ENCODE measurements around the gene C9orf152. TPM values are rescaled to one million over a fixed set of nuclear protein-coding genes. Genes with fewer than 3 reads are reported as not detected.

The C9orf152 gene
- total RNA-seq, 1 experiment from 2014 or later = 1.7 TPM

GRCh38 chr9:110251212-110251611, 43.3 kb upstream of the C9orf152 start:
- TF ChIP-seq, protein P1, sequence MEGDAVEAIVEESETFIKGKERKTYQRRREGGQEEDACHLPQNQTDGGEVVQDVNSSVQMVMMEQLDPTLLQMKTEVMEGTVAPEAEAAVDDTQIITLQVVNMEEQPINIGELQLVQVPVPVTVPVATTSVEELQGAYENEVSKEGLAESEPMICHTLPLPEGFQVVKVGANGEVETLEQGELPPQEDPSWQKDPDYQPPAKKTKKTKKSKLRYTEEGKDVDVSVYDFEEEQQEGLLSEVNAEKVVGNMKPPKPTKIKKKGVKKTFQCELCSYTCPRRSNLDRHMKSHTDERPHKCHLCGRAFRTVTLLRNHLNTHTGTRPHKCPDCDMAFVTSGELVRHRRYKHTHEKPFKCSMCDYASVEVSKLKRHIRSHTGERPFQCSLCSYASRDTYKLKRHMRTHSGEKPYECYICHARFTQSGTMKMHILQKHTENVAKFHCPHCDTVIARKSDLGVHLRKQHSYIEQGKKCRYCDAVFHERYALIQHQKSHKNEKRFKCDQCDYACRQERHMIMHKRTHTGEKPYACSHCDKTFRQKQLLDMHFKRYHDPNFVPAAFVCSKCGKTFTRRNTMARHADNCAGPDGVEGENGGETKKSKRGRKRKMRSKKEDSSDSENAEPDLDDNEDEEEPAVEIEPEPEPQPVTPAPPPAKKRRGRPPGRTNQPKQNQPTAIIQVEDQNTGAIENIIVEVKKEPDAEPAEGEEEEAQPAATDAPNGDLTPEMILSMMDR (IDR thresholded peaks at IDR 0.05; ENCODE audit: unreplicated experiment) = no peak
- peak overlapping the region; percentile 52 for H3K4me3 Mint-ChIP-seq (ENCODE audit: low read depth, unreplicated experiment)
- no peaks in the 10 kb centered on the region for H3K27me3 Mint-ChIP-seq (ENCODE audit: unreplicated experiment)
- peak; percentile 24 for DNase-seq
- CTCF ChIA-PET = interaction anchor here (0.7 kb wide), 2 partner anchors 202 to 360 kb away, joined by 3 to 4 read pairs; no protein-coding TSS in a partner anchor
- H3K9me3 Mint-ChIP-seq (ENCODE audit: low read depth, unreplicated experiment) = no peaks in the 10 kb centered on the region
- intact Hi-C loops (cut with micrococcal nuclease; ENCODE audit: unreplicated experiment) = loop anchor here (10.0 kb wide), 1 partner anchor 174 kb away; no protein-coding TSS in a partner anchor
- H3K27ac Mint-ChIP-seq (ENCODE audit: unreplicated experiment) = no peak overlapping the region
- BruUV-seq (replicated peaks) = no TSS peak
- H3K4me1 Mint-ChIP-seq (ENCODE audit: low read depth, unreplicated experiment) = peaks cover 37% of the 10 kb centered on the region
- H3K36me3 Mint-ChIP-seq (ENCODE audit: insufficient read depth, unreplicated experiment) = peaks cover 48% of the 10 kb centered on the region

DNA sequence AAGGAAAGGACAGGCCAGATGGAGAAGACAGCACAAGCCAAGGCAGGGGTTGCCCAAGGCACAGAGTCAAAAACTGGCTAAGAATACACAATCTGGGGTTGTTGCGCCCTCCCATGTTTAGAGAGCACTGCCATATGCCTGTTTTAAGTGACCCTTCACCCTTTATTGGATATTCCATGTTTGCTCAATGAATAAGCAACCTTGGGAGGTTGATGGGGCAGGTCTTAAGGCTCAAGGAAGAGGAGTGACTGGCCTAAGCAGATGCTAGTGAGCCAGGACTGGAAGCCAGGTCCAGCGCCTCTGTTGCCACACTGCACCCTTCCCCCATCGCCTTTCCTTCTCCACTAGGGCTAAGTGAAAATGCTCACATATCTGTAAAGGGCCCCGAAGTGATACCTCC, 41.6 kb upstream of the C9orf152 start:
- H3K4me1 Mint-ChIP-seq (ENCODE audit: low read depth, unreplicated experiment) = peaks cover 37% of the 10 kb centered on the region
- BruUV-seq (replicated peaks) = no TSS peak
- intact Hi-C loops (cut with micrococcal nuclease; ENCODE audit: unreplicated experiment) = loop anchor here (10.0 kb wide), 1 partner anchor 175 kb away; no protein-coding TSS in a partner anchor
- H3K27me3 Mint-ChIP-seq (ENCODE audit: unreplicated experiment) = no peaks in the 10 kb centered on the region
- H3K4me3 Mint-ChIP-seq (ENCODE audit: low read depth, unreplicated experiment) = no peak overlapping the region
- H3K36me3 Mint-ChIP-seq (ENCODE audit: insufficient read depth, unreplicated experiment) = peaks cover 33% of the 10 kb centered on the region
- H3K27ac Mint-ChIP-seq (ENCODE audit: unreplicated experiment) = no peak overlapping the region
- CTCF ChIA-PET = no interaction called here
- TF ChIP-seq, protein P1 (IDR thresholded peaks at IDR 0.05; ENCODE audit: unreplicated experiment) = no peak
- no peaks in the 10 kb centered on the region for H3K9me3 Mint-ChIP-seq (ENCODE audit: low read depth, unreplicated experiment)
- DNase-seq = no peak

GRCh38 chr9:110248361-110248760, 40.4 kb upstream of the C9orf152 start:
- DNase-seq = no peak
- Mint-ChIP-seq H3K4me1 (ENCODE audit: low read depth, unreplicated experiment) (peaks cover 29% of the 10 kb centered on the region), H3K36me3 (ENCODE audit: insufficient read depth, unreplicated experiment) (peaks cover 31% of the 10 kb centered on the region), H3K27me3 (ENCODE audit: unreplicated experiment) (no peaks in the 10 kb centered on the region), H3K27ac (ENCODE audit: unreplicated experiment) (no peak overlapping the region), H3K9me3 (ENCODE audit: low read depth, unreplicated experiment) (no peaks in the 10 kb centered on the region), H3K4me3 (ENCODE audit: low read depth, unreplicated experiment) (no peak overlapping the region)
- CTCF ChIA-PET = interaction anchor here (0.7 kb wide), 1 partner anchor 60 kb away, joined by 4 read pairs; no protein-coding TSS in a partner anchor
- intact Hi-C loops (cut with micrococcal nuclease; ENCODE audit: unreplicated experiment) = no loop called here
- TF ChIP-seq, protein P1 (IDR thresholded peaks at IDR 0.05; ENCODE audit: unreplicated experiment) = no peak
- no TSS peak for BruUV-seq (replicated peaks)

- Mint-ChIP-seq H3K27me3 (ENCODE audit: unreplicated experiment) (no peaks in the 10 kb centered on the region), H3K27ac (ENCODE audit: unreplicated experiment) (no peak overlapping the region)
- CTCF ChIA-PET = no interaction called here
Observed at GRCh38 chr9:110246214-110246613, 38.3 kb upstream of the C9orf152 start.

More at GRCh38 chr9:110246214-110246613, 38.3 kb upstream of the C9orf152 start:
- TF ChIP-seq, protein P1 (IDR thresholded peaks at IDR 0.05; ENCODE audit: unreplicated experiment) = no peak
- Mint-ChIP-seq H3K9me3 (ENCODE audit: low read depth, unreplicated experiment) (no peaks in the 10 kb centered on the region), H3K4me3 (ENCODE audit: low read depth, unreplicated experiment) (no peak overlapping the region), H3K36me3 (ENCODE audit: insufficient read depth, unreplicated experiment) (peaks cover 25% of the 10 kb centered on the region), H3K4me1 (ENCODE audit: low read depth, unreplicated experiment) (peaks cover 17% of the 10 kb centered on the region)
- DNase-seq = no peak
- BruUV-seq (replicated peaks) = no TSS peak
- intact Hi-C loops (cut with micrococcal nuclease; ENCODE audit: unreplicated experiment) = no loop called here
